HCT116 (cell line): ENCODE data around the gene DDR2. TPM values are rescaled to one million over a fixed set of nuclear protein-coding genes. Genes with fewer than 3 reads are reported as not detected.

Source experiments
- ATAC-seq: fragments of 200-7000 bp; cut with Tn5 transposase; 2 replicates; pipeline ENCODE4 v1.9.1; 2020; ENCODE audit warnings: mild to moderate bottlenecking, moderate library complexity
- BruUV-seq: library from RNA; stranded (reverse); fragments of 400-500 nt; replicated peaks from 2 replicates; lab custom pipeline; 2021; lab: Mats Ljungman, UMichigan
- CTCF ChIA-PET: fragments of 300-600 bp; sonication (Branson Sonifier 250); formaldehyde crosslinking; loops from one replicate; lab custom pipeline; 2021; ENCODE audit warnings: antibody characterized with exemption; lab: Charles Lee
- POLR2A ChIA-PET: fragments of 300-600, 350-600 bp; sonication (Branson Sonifier 250); formaldehyde crosslinking; loops from one replicate; lab custom pipeline; 2021; ENCODE audit warnings: antibody characterized with exemption; lab: Charles Lee
- RAD21 ChIA-PET, 2 experiments: fragments of 300-600 bp; sonication (Branson Sonifier 250); formaldehyde crosslinking; loops; one replicate each; lab custom pipeline; 2023; ENCODE audit warnings: low total read pairs in 2 of 2; ENCODE audit not compliant: uncharacterized antibody in 2 of 2, unreplicated experiment in 2 of 2, low non-redundant PET in 1 of 2; lab: Charles Lee
- DNase-seq: peaks from one replicate; pipeline ENCODE4 v3.0.0-alpha.2; 2010; ENCODE audit warnings: low read depth, low spot score
- H2AFZ ChIP-seq: fragments of 200-600 bp; shearing (Covaris generic), sonication (generic); 2 replicates; pipeline ENCODE4 v1.6.1; 2017; ENCODE audit warnings: low read depth, mixed run types, mixed read lengths, antibody characterized with exemption, low read length; ENCODE audit not compliant: poor library complexity, severe bottlenecking
- H3K27ac ChIP-seq: 2 replicates; pipeline ENCODE4 v1.5.1; 2012; ENCODE audit warnings: low read depth, low read length
- H3K27me3 ChIP-seq: fragments of 200-600 bp; sonication (generic); 2 replicates; pipeline ENCODE4 v1.6.1; 2016; ENCODE audit warnings: mixed run types, low read length, mixed read lengths; ENCODE audit not compliant: insufficient read depth
- H3K36me3 ChIP-seq, 2 experiments: fragments of 200-500 bp in 1 of 2; fragments of 200-600 bp in 1 of 2; sonication (Bioruptor generic) in 1 of 2; sonication (generic) in 1 of 2; 2 replicates each; pipeline versions ENCODE4 v1.5.1 to v1.6.1; 2014 to 2016; ENCODE audit warnings: low read length in 2 of 2, inconsistent platforms in 1 of 2, mixed read lengths in 1 of 2, mixed run types in 1 of 2; ENCODE audit not compliant: insufficient read depth in 2 of 2, control insufficient read depth in 1 of 2
- H3K4me1 ChIP-seq, 2 experiments: fragments of 200-600 bp in 1 of 2; sonication (generic) in 1 of 2; 2 replicates each; pipeline versions ENCODE4 v1.5.1 to v1.6.1; 2012 to 2017; ENCODE audit warnings: low read length in 2 of 2, inconsistent platforms in 1 of 2, mild to moderate bottlenecking in 1 of 2, mixed read lengths in 1 of 2, mixed run types in 1 of 2, moderate library complexity in 1 of 2; ENCODE audit not compliant: insufficient read depth in 2 of 2, control insufficient read depth in 1 of 2
- H3K4me2 ChIP-seq: fragments of 200-600 bp; sonication (generic); 2 replicates; pipeline ENCODE4 v1.6.1; 2017; ENCODE audit warnings: mixed run types, low read length, mixed read lengths
- H3K4me3 ChIP-seq, 2 experiments: fragments of 200-600 bp in 1 of 2; sonication (generic) in 1 of 2; replicated peaks in 1 of 2; 2 replicates each; pipeline ENCODE4 v1.5.1; 2011 to 2016; ENCODE audit warnings: low read length in 2 of 2, control low read depth in 1 of 2, low read depth in 1 of 2, mild to moderate bottlenecking in 1 of 2, mixed read lengths in 1 of 2, mixed run types in 1 of 2
- H3K79me2 ChIP-seq: fragments of 200-600 bp; sonication (generic); 2 replicates; pipeline ENCODE4 v1.6.1; 2017; ENCODE audit warnings: mild to moderate bottlenecking, mixed run types, low read length, moderate library complexity, mixed read lengths; ENCODE audit not compliant: insufficient read depth
- H3K9ac ChIP-seq: fragments of 200-600 bp; sonication (generic); 2 replicates; pipeline ENCODE4 v1.6.1; 2016; ENCODE audit warnings: low read length, mixed read lengths
- H3K9me2 ChIP-seq: fragments of 200-600 bp; sonication (generic), shearing (Covaris generic); 2 replicates; pipeline ENCODE4 v1.6.1; 2017; ENCODE audit warnings: mixed run types, mild to moderate bottlenecking, moderate library complexity; ENCODE audit not compliant: insufficient read depth
- H3K9me3 ChIP-seq, 2 experiments: fragments of 200-500 bp in 1 of 2; fragments of 200-600 bp in 1 of 2; sonication (Bioruptor generic) in 1 of 2; sonication (generic) in 1 of 2; 2 replicates each; pipeline ENCODE4 v1.6.1; 2014 to 2017; ENCODE audit warnings: low read length in 2 of 2, mixed read lengths in 2 of 2, inconsistent platforms in 1 of 2, low read depth in 1 of 2, mild to moderate bottlenecking in 1 of 2, mixed run types in 1 of 2, moderate library complexity in 1 of 2; ENCODE audit not compliant: control insufficient read depth in 1 of 2, insufficient read depth in 1 of 2
- H4K20me1 ChIP-seq: fragments of 200-600 bp; sonication (generic), shearing (Covaris generic); 2 replicates; pipeline ENCODE4 v1.6.1; 2017; ENCODE audit warnings: mixed run types, mild to moderate bottlenecking, moderate library complexity; ENCODE audit not compliant: insufficient read depth
- CBX3 ChIP-seq: IDR thresholded peaks from 2 replicates; pipeline ENCODE4 v1.6.1; 2012; ENCODE audit warnings: low read depth
- CEBPB ChIP-seq: IDR thresholded peaks from 2 replicates; pipeline ENCODE4 v1.6.1; 2012; ENCODE audit warnings: low read depth
- CTCF ChIP-seq, 3 experiments: fragments of 200-600 bp in 1 of 3; sonication (generic) in 1 of 3; IDR thresholded peaks in 2 of 3; conservative IDR thresholded peaks in 1 of 3; 2 replicates each; pipeline ENCODE4 v1.5.1; 2012 to 2017; ENCODE audit warnings: low read depth in 2 of 3, low read length in 2 of 3, antibody characterized with exemption in 1 of 3, borderline replicate concordance in 1 of 3, control low read depth in 1 of 3, mild to moderate bottlenecking in 1 of 3, mixed read lengths in 1 of 3, mixed run types in 1 of 3, moderate library complexity in 1 of 3; ENCODE audit not compliant: insufficient read depth in 1 of 3
- ELF1 ChIP-seq: IDR thresholded peaks from 2 replicates; pipeline ENCODE4 v1.6.1; 2012; ENCODE audit warnings: low read depth, borderline replicate concordance
- EZH2 ChIP-seq: fragments of 200-600 bp; sonication (generic); IDR thresholded peaks from 2 replicates; pipeline ENCODE4 v1.6.1; 2017; ENCODE audit warnings: antibody characterized with exemption, mixed run types
- EZH2phosphoT487 ChIP-seq: fragments of 200-600 bp; IDR thresholded peaks from 2 replicates; pipeline ENCODE4 v1.6.1; 2018; ENCODE audit warnings: antibody characterized with exemption, borderline replicate concordance
- FOSL1 ChIP-seq: IDR thresholded peaks from 2 replicates; pipeline ENCODE4 v1.6.1; 2012; ENCODE audit warnings: low read depth
- MAX ChIP-seq: IDR thresholded peaks from 2 replicates; pipeline ENCODE4 v1.6.1; 2012
- POLR2A ChIP-seq: IDR thresholded peaks from 2 replicates; pipeline ENCODE4 v1.7.0; 2011; ENCODE audit warnings: borderline replicate concordance; ENCODE audit not compliant: insufficient read depth, insufficient read length; ENCODE audit errors: extremely low read depth
- SIN3A ChIP-seq: IDR thresholded peaks from 2 replicates; pipeline ENCODE4 v1.6.1; 2012; ENCODE audit warnings: low read depth
- TCF7L2 ChIP-seq: IDR thresholded peaks from 2 replicates; pipeline ENCODE4 v1.7.0; 2011; ENCODE audit warnings: borderline replicate concordance, inconsistent platforms; ENCODE audit not compliant: insufficient read depth, insufficient read length; ENCODE audit errors: extremely low read depth
- intact Hi-C: fragments of 100-400 bp; cut with micrococcal nuclease; formaldehyde crosslinking; loops from 2 replicates; pipeline ENCODE4 v1.10.0; 2022
- total RNA-seq: library from RNA; stranded (reverse); gene quantifications from one replicate; pipeline ENCODE4 v1.2.1, GENCODE V29; 2021; ENCODE audit not compliant: unreplicated experiment
- TF ChIP-seq, protein P1 (sequence below): IDR thresholded peaks from 2 replicates; pipeline ENCODE4 v1.6.1; 2012
- TF ChIP-seq, protein P2 (sequence below): IDR thresholded peaks from 2 replicates; pipeline ENCODE4 v1.6.1; 2012; ENCODE audit warnings: low read depth

The DDR2 gene
- total RNA-seq, 1 experiment from 2014 or later, result 0.84 TPM

DNA sequence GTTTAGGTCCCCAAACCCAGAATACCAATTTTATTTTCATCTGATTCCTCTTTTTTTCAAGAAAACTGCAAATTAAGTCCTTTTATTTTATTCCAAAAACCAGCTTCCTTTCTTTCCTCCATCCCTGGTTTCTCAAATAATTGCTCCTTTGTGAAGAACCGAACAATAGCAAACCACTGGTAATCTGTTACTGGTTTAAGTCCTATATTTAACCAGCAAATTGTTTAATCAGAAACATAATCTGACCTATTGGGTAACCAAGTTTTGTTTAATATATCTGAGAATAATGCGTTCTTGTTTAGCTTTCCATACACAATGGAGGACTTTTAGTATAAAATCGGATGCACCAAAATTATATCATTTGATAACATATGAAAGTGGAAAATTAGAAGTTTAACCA lies 13.2 kb upstream of the DDR2 start (continued):
- no peak for TF ChIP-seq CTCF (IDR thresholded peaks at IDR 0.05 in 2 of 3, conservative IDR thresholded peaks at IDR 0.05 in 1 of 3; ENCODE audit: borderline replicate concordance in 1 of 3, insufficient read depth in 1 of 3, low read depth in 2 of 3, low read length in 2 of 3)
- TF ChIP-seq EZH2phosphoT487, result no peak
- TF ChIP-seq EZH2, result no peak
- no peak for TF ChIP-seq CBX3
- TF ChIP-seq CEBPB, result no peak
- TF ChIP-seq, protein P1, sequence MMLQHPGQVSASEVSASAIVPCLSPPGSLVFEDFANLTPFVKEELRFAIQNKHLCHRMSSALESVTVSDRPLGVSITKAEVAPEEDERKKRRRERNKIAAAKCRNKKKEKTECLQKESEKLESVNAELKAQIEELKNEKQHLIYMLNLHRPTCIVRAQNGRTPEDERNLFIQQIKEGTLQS, result no peak

- H2AFZ ChIP-seq, result no peak overlapping the region
- H3K9me3 ChIP-seq, result 0 out of 4 replicates have a peak, but pooled peaks cover 0 to 5% of the 10 kb centered on the region in 2 experiments
- H3K4me1 ChIP-seq, result no peaks in the 10 kb centered on the region
- no peak overlapping the region for H3K4me2 ChIP-seq
- RAD21 ChIA-PET, result no interaction called here
- H3K79me2 ChIP-seq, result no peaks in the 10 kb centered on the region
- intact Hi-C loops, result no loop called here
- no peaks in the 10 kb centered on the region for H3K36me3 ChIP-seq
- DNase-seq (no peak), ATAC-seq (no peak)
- no peaks in the 10 kb centered on the region for H3K9me2 ChIP-seq
- no peaks in the 10 kb centered on the region for H3K27me3 ChIP-seq
- no peak overlapping the region for H3K4me3 ChIP-seq
- BruUV-seq, result no TSS peak
- POLR2A ChIA-PET, result no interaction called here
- CTCF ChIA-PET, result no interaction called here
- TF ChIP-seq SIN3A (no peak), POLR2A (no peak), FOSL1 (no peak), CBX3 (no peak), ELF1 (no peak), TCF7L2 (no peak), MAX (no peak)
- TF ChIP-seq, protein P2, sequence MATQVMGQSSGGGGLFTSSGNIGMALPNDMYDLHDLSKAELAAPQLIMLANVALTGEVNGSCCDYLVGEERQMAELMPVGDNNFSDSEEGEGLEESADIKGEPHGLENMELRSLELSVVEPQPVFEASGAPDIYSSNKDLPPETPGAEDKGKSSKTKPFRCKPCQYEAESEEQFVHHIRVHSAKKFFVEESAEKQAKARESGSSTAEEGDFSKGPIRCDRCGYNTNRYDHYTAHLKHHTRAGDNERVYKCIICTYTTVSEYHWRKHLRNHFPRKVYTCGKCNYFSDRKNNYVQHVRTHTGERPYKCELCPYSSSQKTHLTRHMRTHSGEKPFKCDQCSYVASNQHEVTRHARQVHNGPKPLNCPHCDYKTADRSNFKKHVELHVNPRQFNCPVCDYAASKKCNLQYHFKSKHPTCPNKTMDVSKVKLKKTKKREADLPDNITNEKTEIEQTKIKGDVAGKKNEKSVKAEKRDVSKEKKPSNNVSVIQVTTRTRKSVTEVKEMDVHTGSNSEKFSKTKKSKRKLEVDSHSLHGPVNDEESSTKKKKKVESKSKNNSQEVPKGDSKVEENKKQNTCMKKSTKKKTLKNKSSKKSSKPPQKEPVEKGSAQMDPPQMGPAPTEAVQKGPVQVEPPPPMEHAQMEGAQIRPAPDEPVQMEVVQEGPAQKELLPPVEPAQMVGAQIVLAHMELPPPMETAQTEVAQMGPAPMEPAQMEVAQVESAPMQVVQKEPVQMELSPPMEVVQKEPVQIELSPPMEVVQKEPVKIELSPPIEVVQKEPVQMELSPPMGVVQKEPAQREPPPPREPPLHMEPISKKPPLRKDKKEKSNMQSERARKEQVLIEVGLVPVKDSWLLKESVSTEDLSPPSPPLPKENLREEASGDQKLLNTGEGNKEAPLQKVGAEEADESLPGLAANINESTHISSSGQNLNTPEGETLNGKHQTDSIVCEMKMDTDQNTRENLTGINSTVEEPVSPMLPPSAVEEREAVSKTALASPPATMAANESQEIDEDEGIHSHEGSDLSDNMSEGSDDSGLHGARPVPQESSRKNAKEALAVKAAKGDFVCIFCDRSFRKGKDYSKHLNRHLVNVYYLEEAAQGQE, result no peak
- TF ChIP-seq, all 23 proteins: peak for 0
- Histone ChIP-seq H3K27ac (no peak overlapping the region), H3K9ac (no peak overlapping the region), H4K20me1 (no peaks in the 10 kb centered on the region)
Measured at GRCh38 chr1:162621256-162621655, 11.0 kb upstream of the DDR2 start.
